SK-N-SH (cell line): Measurements from ENCODE around the gene CDK6.
A peak's percentile ranks its signal among the peaks of the same experiment; 100 is the strongest.

Experiments
- ELF1 ChIP-seq: IDR thresholded peaks from 2 replicates; pipeline ENCODE4 v1.4.0; 2012
- EZH2phosphoT487 ChIP-seq: fragments of 200-600 bp; sonication (generic); IDR thresholded peaks from 2 replicates; pipeline ENCODE4 v1.6.1; 2017; ENCODE audit warnings: low read depth, mixed run types, mild to moderate bottlenecking, antibody characterized with exemption, moderate library complexity, borderline replicate concordance
- POLR2AphosphoS5 ChIP-seq: IDR thresholded peaks from 2 replicates; pipeline ENCODE4 v1.6.1; 2012; ENCODE audit warnings: low read depth, low read length
- RFX5 ChIP-seq: IDR thresholded peaks from 2 replicates; pipeline ENCODE4 v1.6.1; 2012; ENCODE audit warnings: mild to moderate bottlenecking, improper control_type of control experiment, low read length
- TF ChIP-seq, protein P1 (sequence below): fragments of 200-600 bp; sonication (generic); IDR thresholded peaks from 2 replicates; pipeline ENCODE4 v1.6.1; 2017; ENCODE audit warnings: antibody characterized with exemption, mild to moderate bottlenecking, moderate library complexity

- TF ChIP-seq POLR2AphosphoS5 (peak; percentile 36; the same call in 1 of the 2 replicates), ELF1 (no peak), RFX5 (no peak), EZH2phosphoT487 (no peak)
- TF ChIP-seq, protein P1, sequence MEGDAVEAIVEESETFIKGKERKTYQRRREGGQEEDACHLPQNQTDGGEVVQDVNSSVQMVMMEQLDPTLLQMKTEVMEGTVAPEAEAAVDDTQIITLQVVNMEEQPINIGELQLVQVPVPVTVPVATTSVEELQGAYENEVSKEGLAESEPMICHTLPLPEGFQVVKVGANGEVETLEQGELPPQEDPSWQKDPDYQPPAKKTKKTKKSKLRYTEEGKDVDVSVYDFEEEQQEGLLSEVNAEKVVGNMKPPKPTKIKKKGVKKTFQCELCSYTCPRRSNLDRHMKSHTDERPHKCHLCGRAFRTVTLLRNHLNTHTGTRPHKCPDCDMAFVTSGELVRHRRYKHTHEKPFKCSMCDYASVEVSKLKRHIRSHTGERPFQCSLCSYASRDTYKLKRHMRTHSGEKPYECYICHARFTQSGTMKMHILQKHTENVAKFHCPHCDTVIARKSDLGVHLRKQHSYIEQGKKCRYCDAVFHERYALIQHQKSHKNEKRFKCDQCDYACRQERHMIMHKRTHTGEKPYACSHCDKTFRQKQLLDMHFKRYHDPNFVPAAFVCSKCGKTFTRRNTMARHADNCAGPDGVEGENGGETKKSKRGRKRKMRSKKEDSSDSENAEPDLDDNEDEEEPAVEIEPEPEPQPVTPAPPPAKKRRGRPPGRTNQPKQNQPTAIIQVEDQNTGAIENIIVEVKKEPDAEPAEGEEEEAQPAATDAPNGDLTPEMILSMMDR: no peak
Observed at GRCh38 chr7:92826258-92826938, 10.0 kb downstream of the CDK6 start.
